Erythroblast (primary cell): Measurements from ENCODE around the gene FNDC3B.

Experiments
- GATA1 ChIP-seq: IDR thresholded peaks from 2 replicates; pipeline ENCODE4 v1.6.1; 2011; ENCODE audit warnings: low read depth, mild to moderate bottlenecking, control low read depth, low read length, moderate library complexity
- POLR2A ChIP-seq: IDR thresholded peaks from 2 replicates; pipeline ENCODE4 v1.6.1; 2011; ENCODE audit warnings: mild to moderate bottlenecking, low read length

GRCh38 chr3:172247525-172248274 is 208.3 kb downstream of the FNDC3B start:
- no peak for TF ChIP-seq POLR2A
- no peak for TF ChIP-seq GATA1
